DMS53 (cell line): Measurements from ENCODE around the gene ELMOD3.
A peak's percentile ranks its signal among the peaks of the same experiment; 100 is the strongest.
"Not testable (repeated sequence)": the region's sequence is repeated elsewhere in the genome, so short reads cannot be mapped to it uniquely, and the experiment has no call there.

Source experiments
- DNase-seq: peaks from one replicate; lab custom pipeline; 2025; lab: John Stamatoyannopoulos, UW

ELMOD3 gene

DNA sequence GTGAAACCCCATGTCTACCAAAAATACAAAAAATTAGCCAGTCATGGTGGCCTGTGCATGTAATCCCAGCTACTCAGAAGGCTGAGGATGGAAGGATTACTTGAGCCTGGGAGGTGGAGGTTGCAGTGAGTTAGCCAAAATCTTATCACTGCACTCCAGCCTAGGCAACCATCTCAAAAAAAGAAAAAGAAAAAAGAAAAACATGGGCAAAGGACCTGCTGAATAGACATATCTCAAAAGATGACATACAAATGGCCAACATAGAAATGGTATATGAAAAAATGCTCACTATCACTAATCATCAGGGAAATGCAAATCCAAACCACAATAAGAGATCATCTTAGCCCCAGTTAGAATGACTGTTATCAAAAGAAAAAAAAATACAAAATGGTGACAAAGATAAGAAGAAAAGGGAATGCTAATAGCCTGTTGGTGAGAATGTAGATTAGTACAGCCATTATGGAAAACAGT is 25.4 kb upstream of the ELMOD3 start:
- no peak for DNase-seq

DNA sequence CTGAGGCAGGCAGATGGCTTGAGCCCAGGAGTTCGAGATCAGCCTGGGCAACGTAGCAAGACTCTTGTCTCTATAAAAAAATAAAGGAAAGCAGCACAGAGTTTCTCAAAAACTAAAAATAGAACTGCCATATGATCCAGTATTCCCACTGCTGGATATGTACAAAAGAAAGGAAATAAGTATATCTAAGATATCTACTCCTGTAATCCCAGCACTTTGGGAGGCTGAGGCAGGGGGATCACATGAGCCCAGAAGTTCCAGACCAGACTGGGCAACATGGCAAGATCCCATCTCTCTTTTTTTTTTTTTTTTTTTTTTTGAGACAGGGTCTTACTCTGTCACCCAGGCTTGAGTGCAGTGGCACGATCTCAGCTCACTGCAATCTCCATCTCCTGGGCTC is 24.9 kb upstream of the ELMOD3 start:
- DNase-seq = not testable (repeated sequence)

DNA sequence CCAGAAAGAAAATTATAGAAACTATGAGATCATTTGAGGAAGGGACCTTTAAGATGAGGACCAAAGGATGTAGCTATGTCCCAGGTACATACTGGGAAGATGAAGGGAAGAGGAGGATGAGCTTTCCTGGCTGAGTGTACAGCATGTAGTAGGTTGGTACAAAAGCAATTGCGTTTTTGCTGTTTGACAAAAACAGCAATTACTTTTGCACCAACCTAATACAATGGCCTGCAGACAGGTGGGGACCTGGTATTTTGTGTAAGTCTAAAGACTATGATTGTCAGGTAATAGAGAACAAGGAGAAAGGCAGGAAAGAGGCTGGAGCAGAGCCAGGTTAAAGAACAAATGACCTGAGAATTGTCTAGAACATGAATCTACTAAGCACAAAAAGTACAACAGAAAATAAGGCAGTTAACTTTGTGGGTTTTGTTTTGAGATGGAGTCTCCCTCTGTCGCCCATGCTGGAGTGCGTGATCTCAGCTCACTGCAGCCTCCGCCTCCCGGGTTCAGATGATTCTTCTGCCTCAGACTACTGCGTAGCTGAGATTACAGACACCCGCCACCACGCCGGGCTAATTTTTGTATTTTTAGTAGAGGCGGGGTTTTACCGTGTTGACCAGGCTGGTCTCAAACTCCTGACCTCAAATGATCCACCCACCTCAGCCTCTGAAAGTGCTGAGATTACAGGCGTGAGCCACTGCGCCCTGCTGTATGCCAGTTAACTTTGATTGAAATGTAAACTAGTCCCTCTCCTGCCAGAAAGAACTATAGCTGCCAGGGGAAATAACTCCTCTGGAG is 23.5 kb upstream of the ELMOD3 start:
- DNase-seq = no peak

DNA sequence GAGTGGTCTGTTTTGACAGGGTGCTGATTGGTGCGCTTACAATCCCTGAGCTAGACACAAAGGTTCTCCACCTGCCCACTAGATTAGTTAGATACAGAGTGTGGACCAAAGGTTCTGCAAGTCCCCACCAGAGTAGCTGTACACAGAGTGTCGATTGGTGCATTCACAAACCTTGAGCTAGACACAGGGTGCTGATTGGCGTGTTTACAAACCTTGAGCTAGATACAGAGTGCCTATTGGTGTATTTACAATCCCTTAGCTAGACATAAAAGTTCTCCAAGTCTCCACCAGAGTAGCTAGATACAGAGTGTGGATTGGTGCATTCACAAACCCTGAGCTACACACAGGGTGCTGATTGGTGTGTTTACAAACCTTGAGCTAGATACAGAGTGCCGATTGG is 20.7 kb upstream of the ELMOD3 start:
- not testable (repeated sequence) for DNase-seq

DNA sequence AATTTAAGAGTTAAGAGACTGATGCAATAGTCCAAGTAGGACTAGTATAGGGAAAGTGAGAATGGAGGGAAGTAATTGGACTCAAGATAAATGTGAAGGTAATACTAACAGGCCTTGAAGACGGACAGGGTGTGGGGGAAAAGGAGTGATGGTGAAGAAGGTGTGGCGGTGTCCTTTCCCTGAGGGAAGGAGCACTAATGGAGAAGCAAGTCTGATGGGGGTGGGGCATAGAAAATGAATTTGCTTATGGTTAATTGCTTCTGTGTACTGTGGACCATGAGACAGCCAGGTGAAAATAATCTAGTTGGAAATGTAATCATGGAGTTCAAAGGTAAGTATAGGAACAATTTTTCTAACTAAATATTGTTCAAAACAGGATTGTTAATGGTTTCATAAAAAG is 19.6 kb upstream of the ELMOD3 start:
- no peak for DNase-seq

DNA sequence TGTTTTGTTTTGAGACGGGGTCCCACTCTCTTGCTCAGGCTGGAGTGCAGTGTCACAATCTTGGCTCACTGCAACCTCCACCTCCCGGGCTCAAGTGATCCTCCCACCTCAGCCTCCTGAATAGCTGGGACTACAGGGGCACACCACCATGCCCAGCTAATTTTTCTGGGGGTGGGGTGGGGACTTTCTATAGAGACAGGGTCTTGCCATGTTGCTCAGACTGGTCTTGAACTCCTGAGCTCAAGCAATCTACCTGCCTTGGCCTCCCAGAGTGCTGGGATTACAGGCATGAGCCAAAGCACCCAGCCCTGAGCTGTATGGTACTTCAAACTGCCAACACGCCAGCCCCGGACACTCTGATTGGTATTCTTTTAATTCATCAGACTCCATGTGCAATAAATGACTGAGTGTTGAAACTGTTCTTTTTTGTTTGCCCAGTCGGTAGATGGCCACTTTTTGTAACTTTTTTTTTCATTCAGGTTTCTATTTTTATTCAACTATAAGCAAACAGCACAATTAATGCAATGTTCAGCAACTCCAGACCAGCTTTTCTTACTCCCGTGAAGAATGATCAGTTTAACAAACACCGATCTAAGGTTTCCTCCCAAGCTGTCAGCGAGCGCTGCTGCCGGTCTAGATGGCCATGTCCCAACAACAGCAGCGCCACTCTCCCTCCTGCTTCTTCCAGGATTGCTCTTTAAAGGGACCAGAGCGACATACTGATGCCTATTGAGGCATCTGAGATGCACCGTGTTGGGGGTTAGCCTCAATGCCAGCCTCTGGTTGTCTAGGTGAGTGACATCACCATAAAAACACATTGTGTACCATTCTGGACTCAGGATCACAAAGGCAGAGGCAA is 14.3 kb upstream of the ELMOD3 start:
- peak; percentile 39 for DNase-seq

DNA sequence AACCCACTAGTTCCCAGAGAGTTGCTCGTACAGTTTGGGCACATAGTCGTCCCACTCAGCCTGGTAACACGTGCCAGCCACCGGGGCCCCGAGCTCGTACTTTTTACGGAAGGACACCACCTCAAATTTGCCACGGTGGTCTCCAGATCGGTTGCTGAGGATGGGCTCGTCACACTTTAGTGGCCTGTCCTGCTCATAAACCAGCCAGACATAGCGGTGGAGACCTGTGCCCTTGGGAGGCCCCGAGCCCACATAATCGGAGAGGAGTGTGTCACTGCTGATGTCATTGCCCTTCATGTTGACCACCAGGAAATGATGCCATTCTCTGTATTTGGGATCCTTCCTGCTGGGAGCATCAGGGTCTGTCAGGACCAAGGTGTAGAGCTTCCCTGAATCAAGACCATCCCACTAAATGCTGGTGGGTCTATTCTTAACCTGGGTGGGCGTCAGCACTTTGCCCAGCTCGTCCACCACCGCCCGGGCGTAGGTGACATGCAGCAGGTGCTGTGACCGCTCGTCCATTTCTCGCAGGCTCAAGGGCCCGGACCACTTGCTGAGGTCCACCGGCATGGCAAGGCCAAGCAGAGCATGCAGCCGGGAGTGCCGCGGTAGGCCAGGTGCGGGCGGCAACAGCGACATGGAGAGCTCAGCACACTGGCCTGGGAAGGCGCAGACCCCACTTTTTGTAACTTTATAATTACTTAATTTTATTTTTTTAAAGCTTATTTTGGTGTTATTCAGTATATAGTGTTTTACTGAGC is 13.1 kb upstream of the ELMOD3 start:
- DNase-seq = no peak

DNA sequence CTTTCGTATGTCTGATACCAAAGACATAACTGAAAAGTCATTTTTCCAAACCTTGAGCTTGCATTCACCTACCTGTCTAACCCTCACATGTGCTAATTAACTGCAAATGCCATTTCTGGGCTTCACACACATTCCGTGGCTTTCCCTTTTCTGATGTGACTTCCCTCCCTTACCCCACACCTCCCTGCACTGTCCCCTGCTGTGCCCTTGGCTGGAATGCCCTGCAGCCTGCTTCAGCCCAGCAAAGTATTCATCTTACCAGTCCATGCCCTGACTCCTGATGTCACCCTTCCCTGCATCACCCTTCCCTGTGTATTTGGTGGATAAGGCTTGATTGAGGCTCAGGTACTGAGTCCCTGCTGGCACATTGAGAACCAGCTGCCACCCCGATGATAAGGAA is 12.4 kb upstream of the ELMOD3 start:
- DNase-seq = no peak

DNA sequence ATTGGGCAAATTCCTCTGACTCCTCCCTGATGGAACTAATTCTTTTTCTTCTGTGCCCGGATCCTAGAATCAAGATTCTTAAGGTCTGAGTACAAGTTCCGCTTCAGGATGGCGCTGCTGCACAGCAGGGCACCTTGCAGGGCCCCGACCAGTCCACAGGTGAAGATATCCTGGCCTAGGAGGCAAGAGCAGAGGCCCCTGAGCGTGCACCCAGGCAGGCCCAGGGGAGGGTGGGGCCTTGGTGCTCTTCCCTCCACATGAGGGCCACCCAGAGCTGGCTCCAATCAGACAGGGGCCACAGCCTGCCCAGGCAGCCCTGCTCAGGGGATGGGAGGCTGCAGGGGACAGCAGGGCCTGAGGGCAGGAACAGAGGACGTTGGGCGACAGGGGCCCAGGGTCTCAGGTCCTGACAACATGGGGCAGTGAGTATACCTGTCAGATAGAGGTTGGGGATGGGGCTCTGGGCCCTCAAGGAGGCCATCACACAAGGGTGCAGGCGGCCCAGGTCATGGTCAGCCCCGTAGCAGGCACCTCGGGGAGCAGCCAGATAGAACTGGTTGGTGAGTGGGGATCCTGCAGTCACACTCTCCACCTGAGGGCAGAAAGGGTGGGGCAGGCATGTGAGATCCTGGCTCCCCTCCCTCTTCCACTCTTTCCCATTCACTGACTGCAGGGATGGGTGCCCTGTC is 11.2 kb upstream of the ELMOD3 start:
- not testable (repeated sequence) for DNase-seq

DNA sequence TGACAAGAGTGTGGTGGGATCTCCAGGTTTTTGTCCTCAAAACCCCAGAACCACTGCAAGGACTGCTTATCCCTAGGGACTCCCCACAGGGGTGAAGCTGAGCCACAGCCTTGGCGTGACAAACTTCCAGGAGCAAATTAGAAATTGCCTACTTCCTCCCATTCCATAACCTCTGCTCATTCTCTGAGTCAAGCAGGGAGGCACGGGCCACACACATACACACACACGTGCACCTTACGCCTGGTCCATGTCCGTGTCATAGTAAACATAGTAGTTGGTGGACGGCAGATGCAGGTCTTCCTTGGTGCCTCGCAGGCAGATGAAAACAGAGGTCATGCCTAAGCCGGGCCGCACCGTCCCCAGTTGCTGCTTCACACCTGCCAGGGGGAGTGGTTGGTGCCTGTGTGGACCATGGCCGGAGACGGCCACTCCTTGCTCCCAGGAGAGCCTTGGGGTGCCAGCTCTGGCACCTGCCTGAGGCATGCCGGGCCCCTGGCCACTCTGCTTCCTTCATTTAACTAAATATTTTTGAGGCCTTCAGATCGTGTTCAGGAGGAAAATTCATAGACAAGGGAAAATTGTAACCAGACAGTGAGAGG is 10.1 kb upstream of the ELMOD3 start:
- DNase-seq = no peak

DNA sequence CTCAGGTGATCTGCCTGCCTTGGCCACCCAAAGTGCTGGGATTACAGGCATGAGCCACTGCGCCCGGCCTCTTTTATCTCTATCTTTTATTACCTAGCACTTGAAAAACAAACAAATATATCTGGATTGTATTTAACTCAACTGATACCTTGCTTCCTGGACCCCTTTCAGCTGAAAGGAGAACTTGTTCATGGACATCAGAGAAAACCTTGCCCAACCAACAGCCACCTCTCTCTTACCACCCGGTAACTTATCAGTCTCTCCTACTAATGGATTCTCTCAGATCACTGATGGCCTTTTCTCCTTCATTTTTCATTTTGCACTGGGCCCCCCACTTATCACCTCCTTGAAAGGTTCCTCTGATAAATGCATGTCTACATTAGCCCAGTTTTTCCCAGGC is 7.0 kb upstream of the ELMOD3 start:
- DNase-seq = no peak

DNA sequence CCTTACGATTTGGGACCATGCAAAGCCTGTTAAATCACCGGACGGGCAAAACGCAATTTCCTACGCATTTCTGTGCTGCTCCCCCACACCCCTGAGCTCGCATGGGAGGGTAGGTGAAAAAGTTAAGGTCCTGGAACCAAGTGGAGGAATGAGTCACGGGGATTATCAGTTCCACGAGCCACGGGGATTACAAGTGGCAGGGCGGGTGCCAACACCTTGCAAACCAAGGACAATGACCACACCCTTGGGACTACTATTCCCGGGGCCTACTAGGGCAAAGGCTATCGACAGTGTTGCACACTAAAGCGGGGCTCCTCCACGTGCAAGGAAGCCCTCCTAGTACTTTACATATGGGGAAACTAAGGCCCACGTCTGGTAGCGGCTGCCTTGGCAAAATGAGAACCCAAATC is 688 bp upstream of the ELMOD3 start:
- DNase-seq = peak; percentile 64

DNA sequence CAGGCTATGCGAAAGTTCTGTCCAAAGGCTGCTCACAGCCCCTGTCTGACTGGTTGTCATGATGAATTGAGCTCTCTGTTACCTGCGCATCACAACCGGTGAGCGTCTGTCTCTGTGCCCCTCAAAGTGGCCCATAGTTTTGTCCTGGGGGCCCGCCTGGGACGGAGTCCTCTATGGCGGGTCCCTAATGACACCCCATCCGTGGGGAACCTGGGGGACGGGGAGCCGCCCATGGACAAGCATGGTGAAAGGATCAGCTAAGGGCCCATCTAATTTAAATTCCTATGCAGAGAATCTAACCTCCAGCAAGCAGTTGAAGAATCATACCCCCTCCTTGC is 473 bp downstream of the ELMOD3 start:
- no peak for DNase-seq

DNA sequence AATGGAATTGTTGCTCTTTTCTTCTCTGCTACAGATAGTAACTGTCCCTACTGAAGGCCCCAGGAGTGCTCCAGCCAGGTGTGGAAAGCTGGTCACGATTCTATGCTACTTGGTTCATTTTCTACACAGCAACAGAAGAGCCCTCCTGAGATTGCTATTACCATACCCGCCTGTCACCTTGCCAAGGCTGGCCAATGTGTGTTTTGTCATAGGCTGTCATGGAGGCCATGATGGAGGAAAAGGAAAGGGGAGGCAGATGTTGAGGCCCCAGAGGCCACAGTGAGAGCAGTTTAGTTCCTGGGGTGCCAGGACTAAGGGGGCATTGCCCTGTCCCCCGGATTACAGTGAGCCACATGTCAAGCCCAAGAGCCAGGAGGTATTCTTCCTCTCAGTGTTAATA is 952 bp downstream of the ELMOD3 start:
- peak; percentile 43 for DNase-seq

DNA sequence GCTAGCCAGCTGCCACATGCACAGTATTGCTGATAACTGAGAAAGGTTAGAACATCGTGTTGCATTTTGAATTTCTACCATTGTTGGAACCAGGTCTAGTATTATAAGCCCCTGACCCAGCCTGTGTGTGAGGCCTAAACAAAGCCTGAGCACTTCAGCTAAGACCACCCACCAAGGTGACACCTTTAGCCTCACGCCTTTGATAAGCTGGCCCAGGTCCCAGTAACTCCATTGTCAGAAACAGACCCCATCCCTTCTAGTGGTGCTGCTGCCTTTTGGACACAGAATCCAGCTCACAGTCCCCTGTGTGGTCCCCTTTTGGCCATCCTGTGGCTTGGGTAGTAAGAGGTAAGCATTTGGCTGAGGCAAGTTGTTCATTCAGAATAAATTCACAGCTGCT is 1.6 kb downstream of the ELMOD3 start:
- DNase-seq = no peak

DNA sequence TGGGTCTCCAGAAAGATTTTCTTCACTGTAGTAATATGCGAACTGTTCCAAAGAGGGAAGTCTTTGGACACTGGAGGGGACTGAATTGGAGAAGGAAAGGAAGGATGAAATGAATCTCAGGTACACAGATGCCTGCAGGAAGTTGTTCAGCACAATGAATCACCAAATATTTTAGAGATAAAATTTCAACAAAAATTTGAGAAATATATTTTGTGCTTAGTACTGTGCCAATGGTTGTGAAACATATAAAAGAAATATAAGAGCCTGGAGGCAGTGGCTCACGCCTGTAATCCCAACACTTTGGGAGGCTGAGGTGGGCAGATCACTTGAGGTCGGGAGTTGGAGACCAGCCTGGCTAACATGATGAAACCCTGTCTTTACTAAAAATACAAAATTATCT is 3.2 kb downstream of the ELMOD3 start:
- no peak for DNase-seq

DNA sequence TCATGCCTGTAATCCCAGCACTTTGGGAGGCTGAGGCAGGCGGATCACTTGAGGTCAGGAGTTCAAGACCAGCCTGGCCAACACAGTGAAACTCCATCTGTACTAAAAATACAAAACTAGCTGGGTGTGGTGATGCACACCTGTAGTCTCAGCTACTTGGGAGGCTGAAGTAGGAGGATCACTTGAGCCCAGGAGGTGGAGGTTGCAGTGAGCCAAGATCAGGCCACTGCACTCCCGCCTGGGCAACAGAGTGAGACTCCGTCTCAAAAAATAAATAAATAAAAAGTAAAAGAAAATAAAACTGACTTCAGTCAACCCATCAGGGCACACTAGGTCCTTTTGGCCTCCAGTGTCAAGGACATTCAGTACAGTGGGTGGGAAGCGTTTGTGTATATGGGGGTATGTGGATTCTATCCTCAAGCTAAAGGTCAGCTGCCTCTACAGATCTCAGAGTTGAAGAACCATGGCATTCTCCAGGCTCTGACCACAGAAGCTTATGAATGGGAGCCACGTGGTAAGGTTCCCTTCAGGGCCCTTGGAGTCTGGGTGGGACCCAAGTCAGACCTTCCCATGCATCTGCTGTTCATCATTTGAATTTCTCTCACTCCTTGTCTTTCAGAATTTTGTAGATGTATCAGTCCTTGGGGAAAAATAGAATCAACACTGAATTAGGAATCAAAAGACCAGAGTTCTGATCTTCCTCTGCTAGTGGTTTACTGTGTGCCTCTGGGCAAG is 8.3 kb downstream of the ELMOD3 start:
- not testable (repeated sequence) for DNase-seq

DNA sequence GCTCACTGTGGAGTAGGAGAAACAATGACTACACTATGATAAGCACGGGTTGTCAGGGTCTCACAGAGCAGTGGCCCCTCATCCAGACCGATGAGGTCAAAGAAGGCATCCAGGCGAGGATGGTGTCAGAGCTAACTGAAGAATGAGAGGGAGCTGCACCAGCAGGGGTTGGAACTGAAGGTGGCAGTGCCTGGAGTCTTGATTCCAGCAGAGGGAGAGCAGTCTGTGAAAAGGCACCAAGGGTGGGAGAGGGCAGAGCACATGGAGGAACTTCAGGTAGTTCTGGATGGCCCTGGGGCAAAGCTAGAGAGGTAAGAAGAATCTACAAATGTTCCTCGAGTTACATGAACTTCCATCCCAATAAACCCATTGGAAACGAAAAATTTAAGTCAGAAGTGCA is 12.6 kb downstream of the ELMOD3 start:
- no peak for DNase-seq

DNA sequence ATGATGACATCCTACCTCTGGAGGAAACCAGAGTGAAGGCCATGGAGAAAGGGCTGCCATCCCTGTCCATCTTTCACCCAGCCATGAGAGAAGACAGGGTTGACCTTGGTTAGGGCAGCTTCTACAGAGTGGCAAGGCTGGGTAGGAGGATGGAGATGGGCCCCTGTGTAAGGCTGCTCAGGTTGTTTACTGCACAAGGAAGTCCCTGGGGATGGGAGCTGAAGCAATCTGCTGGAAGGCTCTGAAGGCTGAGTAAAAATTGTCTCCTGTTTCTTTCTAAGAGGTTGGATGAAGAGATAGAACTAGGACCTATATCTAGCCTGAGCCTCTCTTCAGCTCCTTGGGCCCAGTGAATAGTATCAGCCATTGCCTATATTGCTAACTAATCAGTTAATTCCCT is 14.4 kb downstream of the ELMOD3 start:
- no peak for DNase-seq

DNA sequence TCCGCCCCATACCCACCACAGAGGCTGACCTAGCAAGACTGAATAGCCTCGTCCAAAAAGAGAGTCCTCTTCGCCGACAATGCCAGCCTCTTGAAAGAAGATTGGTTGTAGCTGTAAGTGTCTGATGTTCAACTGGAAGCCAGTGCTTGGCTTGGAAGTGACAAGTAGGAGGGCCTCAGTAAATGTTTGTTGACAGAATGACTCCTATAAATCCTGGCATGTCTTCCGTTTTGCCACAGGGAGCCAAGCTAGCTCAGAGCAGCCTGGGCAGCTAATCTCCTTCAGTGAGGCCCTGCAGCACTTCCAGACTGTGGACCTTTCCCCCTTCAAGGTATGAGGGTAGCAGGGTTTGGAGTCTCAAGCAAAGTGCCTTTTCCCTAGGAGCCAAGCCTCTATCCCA is 14.9 kb downstream of the ELMOD3 start:
- peak; percentile 55 for DNase-seq

DNA sequence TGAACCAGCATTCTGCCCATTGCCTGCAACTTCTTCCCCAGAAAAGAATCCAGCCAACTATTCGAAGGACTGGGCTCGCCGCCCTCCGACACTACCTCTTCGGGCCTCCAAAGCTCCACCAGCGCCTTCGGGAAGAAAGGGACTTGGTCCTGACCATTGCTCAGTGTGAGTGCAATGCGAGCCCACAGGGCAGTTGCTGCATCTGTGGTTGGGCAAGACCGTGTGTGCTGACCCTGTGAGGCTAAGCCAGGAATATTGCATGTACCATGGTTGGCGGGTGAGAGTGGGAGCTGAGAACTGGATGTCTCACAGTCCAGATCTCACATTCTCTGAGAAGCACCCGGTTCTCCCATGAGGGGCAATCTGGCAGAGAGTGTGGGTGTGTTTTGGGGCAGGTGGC is 16.5 kb downstream of the ELMOD3 start:
- DNase-seq = no peak
